ENCODE measurements around the gene TBCE. TPM values are rescaled to one million over a fixed set of nuclear protein-coding genes. Genes with fewer than 3 reads are reported as not detected.

TBCE gene
- total RNA-seq, 1 experiment from 2014 or later, result 41.0 TPM

DNA sequence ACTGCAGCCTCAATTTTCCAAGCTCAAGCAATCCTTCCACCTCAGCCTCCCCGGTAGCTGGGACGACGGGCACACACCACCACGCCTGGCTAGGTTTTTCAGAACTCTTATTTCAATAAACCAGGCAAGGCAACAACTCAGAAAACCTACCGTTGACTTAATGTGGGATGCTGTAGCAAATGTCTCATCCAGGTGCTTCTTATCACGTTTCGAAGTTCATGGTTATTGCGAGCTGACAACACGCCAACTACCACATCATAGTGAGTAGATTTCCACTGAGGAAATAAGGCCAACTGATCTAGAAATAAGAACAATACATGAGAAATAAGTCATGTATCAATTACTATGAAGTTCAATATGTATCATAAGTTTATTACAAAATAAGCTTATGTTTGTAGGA lies 127.3 kb downstream of the TBCE start:
- intact Hi-C loops (cut with micrococcal nuclease), result no loop called here
- H3K4me3 ChIP-seq (ENCODE audit: low read length), result no peak overlapping the region
- no peak for DNase-seq
- H3K79me2 ChIP-seq (ENCODE audit: low read length), result peaks cover 32% of the 10 kb centered on the region
- POLR2A ChIA-PET (ENCODE audit: unreplicated experiment), result no interaction called here
- H2AFZ ChIP-seq (ENCODE audit: low read length), result no peak overlapping the region
- no peaks in the 10 kb centered on the region for H3F3A ChIP-seq (ENCODE audit: low read length, unreplicated experiment)
- no peak overlapping the region for H3K27ac ChIP-seq (ENCODE audit: low read length)
- peaks cover 12% of the 10 kb centered on the region; the same call in 1 of the 2 replicates for H3K36me3 ChIP-seq (ENCODE audit: low read depth, low read length)
- no peak for TF ChIP-seq EZH2 (IDR thresholded peaks at IDR 0.05; ENCODE audit: low read length, unreplicated experiment)
- TF ChIP-seq EZH2phosphoT487 (IDR thresholded peaks at IDR 0.05; ENCODE audit: borderline replicate concordance, low read length), result no peak
- no peak for TF ChIP-seq CTCF (conservative IDR thresholded peaks at IDR 0.05; ENCODE audit: low read depth, low read length)
- no peak overlapping the region for H3K4me2 ChIP-seq (ENCODE audit: low read length)
- no peaks in the 10 kb centered on the region for H3K27me3 ChIP-seq (ENCODE audit: low read length)
- CTCF ChIA-PET, result no interaction called here
- no peaks in the 10 kb centered on the region for H3K4me1 ChIP-seq (ENCODE audit: insufficient read depth, low read length)
- BruUV-seq (replicated peaks), result no TSS peak
- H3K9ac ChIP-seq (ENCODE audit: low read length), result no peak overlapping the region
- ATAC-seq, result no peak
- no peaks in the 10 kb centered on the region for H4K20me1 ChIP-seq (ENCODE audit: low read length)
- no peaks in the 10 kb centered on the region for H3K9me3 ChIP-seq (ENCODE audit: low read length)
- no peaks in the 10 kb centered on the region for H3K9me2 ChIP-seq (replicated peaks; ENCODE audit: low read length)

DNA sequence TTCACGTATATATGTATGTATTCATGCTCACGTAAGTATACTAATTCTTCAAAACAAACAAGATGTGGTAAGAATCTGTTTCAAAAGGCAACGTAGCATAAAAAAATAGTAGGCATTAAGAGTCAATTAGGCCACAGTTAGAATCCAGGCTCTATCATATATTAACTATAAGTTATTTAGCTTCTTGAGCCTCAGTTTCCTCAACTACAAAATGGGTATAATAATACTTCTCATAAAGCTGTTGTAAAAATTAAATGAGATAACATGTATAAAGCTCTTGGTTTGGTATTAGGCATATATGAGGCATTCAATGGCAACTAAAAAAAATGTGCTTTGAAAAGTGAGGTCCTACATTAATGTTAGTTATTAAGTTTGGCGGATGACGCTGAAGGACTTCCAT lies 127.8 kb downstream of the TBCE start:
- no peaks in the 10 kb centered on the region for H3K27me3 ChIP-seq (ENCODE audit: low read length)
- no peak overlapping the region for H3K27ac ChIP-seq (ENCODE audit: low read length)
- H3K79me2 ChIP-seq (ENCODE audit: low read length), result peaks cover 37% of the 10 kb centered on the region
- no peak overlapping the region for H3K4me2 ChIP-seq (ENCODE audit: low read length)
- no peaks in the 10 kb centered on the region for H3K9me2 ChIP-seq (replicated peaks; ENCODE audit: low read length)
- no peaks in the 10 kb centered on the region for H4K20me1 ChIP-seq (ENCODE audit: low read length)
- H3K36me3 ChIP-seq (ENCODE audit: low read depth, low read length), result peaks cover 12% of the 10 kb centered on the region; the same call in 1 of the 2 replicates
- H3K9me3 ChIP-seq (ENCODE audit: low read length), result no peaks in the 10 kb centered on the region
- ChIA-PET POLR2A (ENCODE audit: unreplicated experiment) (no interaction called here), CTCF (no interaction called here)
- TF ChIP-seq CTCF (conservative IDR thresholded peaks at IDR 0.05; ENCODE audit: low read depth, low read length), result no peak
- no peak for TF ChIP-seq EZH2 (IDR thresholded peaks at IDR 0.05; ENCODE audit: low read length, unreplicated experiment)
- TF ChIP-seq EZH2phosphoT487 (IDR thresholded peaks at IDR 0.05; ENCODE audit: borderline replicate concordance, low read length), result no peak
- ATAC-seq (no peak), DNase-seq (no peak)
- no peaks in the 10 kb centered on the region for H3F3A ChIP-seq (ENCODE audit: low read length, unreplicated experiment)
- no peak overlapping the region for H2AFZ ChIP-seq (ENCODE audit: low read length)
- no peaks in the 10 kb centered on the region for H3K4me1 ChIP-seq (ENCODE audit: insufficient read depth, low read length)
- H3K4me3 ChIP-seq (ENCODE audit: low read length), result no peak overlapping the region
- intact Hi-C loops (cut with micrococcal nuclease), result no loop called here
- H3K9ac ChIP-seq (ENCODE audit: low read length), result no peak overlapping the region
- no TSS peak for BruUV-seq (replicated peaks)

DNA sequence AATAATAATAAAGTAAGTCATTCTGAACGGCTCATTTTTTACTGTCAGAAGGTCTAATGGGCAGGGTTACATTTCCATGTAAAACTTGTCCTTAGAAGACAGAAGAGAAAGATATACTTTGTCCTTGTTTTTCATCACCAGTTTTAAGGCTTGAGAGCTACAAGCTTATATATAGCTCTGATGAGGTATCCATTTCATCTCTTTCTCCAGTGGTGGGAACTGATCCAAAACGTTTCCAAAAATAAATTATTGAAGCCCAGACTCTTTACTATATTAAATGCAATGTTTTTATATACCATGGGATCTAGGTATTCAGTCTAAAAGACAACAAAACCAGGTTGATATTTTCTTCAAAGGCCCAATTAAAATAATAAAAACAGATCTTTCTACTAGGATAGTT lies 128.3 kb downstream of the TBCE start:
- ChIA-PET CTCF (no interaction called here), POLR2A (ENCODE audit: unreplicated experiment) (no interaction called here)
- intact Hi-C loops (cut with micrococcal nuclease), result no loop called here

More for the DNA sequence above, 128.3 kb downstream of the TBCE start:
- Histone ChIP-seq H3K4me1 (ENCODE audit: insufficient read depth, low read length) (no peaks in the 10 kb centered on the region), H3K27me3 (ENCODE audit: low read length) (no peaks in the 10 kb centered on the region), H3K79me2 (ENCODE audit: low read length) (peaks cover 42% of the 10 kb centered on the region), H3K9ac (ENCODE audit: low read length) (no peak overlapping the region), H3K9me3 (ENCODE audit: low read length) (no peaks in the 10 kb centered on the region), H3K9me2 (replicated peaks; ENCODE audit: low read length) (no peaks in the 10 kb centered on the region), H3F3A (ENCODE audit: low read length, unreplicated experiment) (no peaks in the 10 kb centered on the region), H3K27ac (ENCODE audit: low read length) (no peak overlapping the region), H3K36me3 (ENCODE audit: low read depth, low read length) (peaks cover 12% of the 10 kb centered on the region; the same call in 1 of the 2 replicates), H4K20me1 (ENCODE audit: low read length) (0 out of 2 replicates have a peak, but pooled peaks cover 3% of the 10 kb centered on the region), H3K4me3 (ENCODE audit: low read length) (no peak overlapping the region), H3K4me2 (ENCODE audit: low read length) (no peak overlapping the region), H2AFZ (ENCODE audit: low read length) (no peak overlapping the region)
- no peak for ATAC-seq
- BruUV-seq (replicated peaks), result no TSS peak
- DNase-seq, result no peak
- TF ChIP-seq EZH2 (IDR thresholded peaks at IDR 0.05; ENCODE audit: low read length, unreplicated experiment), result no peak
- TF ChIP-seq CTCF (conservative IDR thresholded peaks at IDR 0.05; ENCODE audit: low read depth, low read length), result no peak
- TF ChIP-seq EZH2phosphoT487 (IDR thresholded peaks at IDR 0.05; ENCODE audit: borderline replicate concordance, low read length), result no peak

All from PC-3 (cell line).